Measurements from ENCODE around the gene ZSCAN25. TPM values are rescaled to one million over a fixed set of nuclear protein-coding genes. Genes with fewer than 3 reads are reported as not detected.
A peak's percentile ranks its signal among the peaks of the same experiment; 100 is the strongest.
"Not testable (repeated sequence)": the region's sequence is repeated elsewhere in the genome, so short reads cannot be mapped to it uniquely, and the experiment has no call there.

The ZSCAN25 gene
- total RNA-seq, 1 donor from 2014 or later: 31.2 TPM

DNA sequence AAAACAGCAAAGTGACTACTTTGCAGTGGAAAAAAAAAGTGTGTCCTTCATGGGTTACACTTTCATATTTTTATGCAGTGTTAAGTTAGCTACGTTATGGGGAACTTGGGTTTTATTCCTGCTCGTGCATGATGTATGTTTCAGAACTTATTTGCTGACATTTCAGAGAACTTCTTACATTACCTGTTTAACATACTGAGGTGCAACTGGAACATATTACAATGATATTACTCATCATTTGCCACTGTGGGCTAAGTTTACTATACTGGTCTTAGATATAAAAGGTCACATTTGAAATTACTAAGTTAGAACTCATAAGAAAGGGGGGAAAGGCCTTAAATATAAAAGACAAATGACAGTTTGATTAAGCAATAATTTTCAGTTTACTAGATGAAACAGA is 20.7 kb downstream of the ZSCAN25 start:
- H3K36me3 Mint-ChIP-seq (ENCODE audit: low read depth): peaks cover 67% of the 10 kb centered on the region
- not testable (repeated sequence) for DNase-seq (ENCODE audit: low spot score); H3K27me3 Mint-ChIP-seq (ENCODE audit: low read depth); H3K9me3 Mint-ChIP-seq; H3K4me3 Mint-ChIP-seq (ENCODE audit: low read depth)
- H3K4me1 Mint-ChIP-seq (ENCODE audit: low read depth): peaks cover 33% of the 10 kb centered on the region
- peak overlapping the region; percentile 77 for H3K27ac Mint-ChIP-seq
- intact Hi-C loops (cut with micrococcal nuclease): loop anchor here (1.0 kb wide), 1 partner anchor 14 kb away; no protein-coding TSS in a partner anchor

GRCh38 chr7:99638731-99639130 is 22.0 kb downstream of the ZSCAN25 start:
- Mint-ChIP-seq H3K4me1 (ENCODE audit: low read depth) (peaks cover 38% of the 10 kb centered on the region), H3K36me3 (ENCODE audit: low read depth) (peaks cover 67% of the 10 kb centered on the region), H3K27me3 (ENCODE audit: low read depth) (no peaks in the 10 kb centered on the region), H3K9me3 (no peaks in the 10 kb centered on the region), H3K27ac (no peak overlapping the region), H3K4me3 (ENCODE audit: low read depth) (no peak overlapping the region)
- no peak for DNase-seq (ENCODE audit: low spot score)
- intact Hi-C loops (cut with micrococcal nuclease): no loop called here

- Mint-ChIP-seq H3K4me1 (ENCODE audit: low read depth) (peaks cover 38% of the 10 kb centered on the region), H3K36me3 (ENCODE audit: low read depth) (peaks cover 73% of the 10 kb centered on the region), H3K4me3 (ENCODE audit: low read depth) (no peak overlapping the region), H3K9me3 (peaks cover 2% of the 10 kb centered on the region), H3K27me3 (ENCODE audit: low read depth) (no peaks in the 10 kb centered on the region), H3K27ac (no peak overlapping the region)
- intact Hi-C loops (cut with micrococcal nuclease): no loop called here
- no peak for DNase-seq (ENCODE audit: low spot score)
Observed at GRCh38 chr7:99639267-99639666, 22.5 kb downstream of the ZSCAN25 start.

DNA sequence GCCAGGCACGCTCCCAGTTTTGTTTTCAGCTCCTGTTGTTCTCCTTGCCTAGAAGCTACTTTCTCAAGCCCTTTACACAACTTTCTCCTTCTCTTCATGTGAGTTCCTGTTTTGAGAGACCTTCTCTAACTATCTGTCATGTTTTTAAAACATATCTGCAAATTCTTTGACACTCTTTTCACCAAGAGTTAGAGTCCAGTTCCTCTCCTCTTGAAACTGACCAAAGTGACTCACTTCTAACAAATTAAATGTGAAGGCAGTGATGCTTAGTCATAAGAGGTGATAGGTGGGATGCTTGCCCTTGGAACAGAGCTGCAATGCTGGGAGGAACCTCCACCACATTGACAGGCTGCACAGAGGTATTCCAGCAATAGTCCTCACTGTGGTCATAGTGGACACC is 25.3 kb downstream of the ZSCAN25 start:
- H3K36me3 Mint-ChIP-seq (ENCODE audit: low read depth): peaks cover 85% of the 10 kb centered on the region
- intact Hi-C loops (cut with micrococcal nuclease): no loop called here
- peaks cover 34% of the 10 kb centered on the region for H3K4me1 Mint-ChIP-seq (ENCODE audit: low read depth)
- H3K9me3 Mint-ChIP-seq: peaks cover 17% of the 10 kb centered on the region
- no peak overlapping the region for H3K4me3 Mint-ChIP-seq (ENCODE audit: low read depth)
- H3K27ac Mint-ChIP-seq: peak overlapping the region; percentile 58
- no peak for DNase-seq (ENCODE audit: low spot score)
- no peaks in the 10 kb centered on the region for H3K27me3 Mint-ChIP-seq (ENCODE audit: low read depth)

DNA sequence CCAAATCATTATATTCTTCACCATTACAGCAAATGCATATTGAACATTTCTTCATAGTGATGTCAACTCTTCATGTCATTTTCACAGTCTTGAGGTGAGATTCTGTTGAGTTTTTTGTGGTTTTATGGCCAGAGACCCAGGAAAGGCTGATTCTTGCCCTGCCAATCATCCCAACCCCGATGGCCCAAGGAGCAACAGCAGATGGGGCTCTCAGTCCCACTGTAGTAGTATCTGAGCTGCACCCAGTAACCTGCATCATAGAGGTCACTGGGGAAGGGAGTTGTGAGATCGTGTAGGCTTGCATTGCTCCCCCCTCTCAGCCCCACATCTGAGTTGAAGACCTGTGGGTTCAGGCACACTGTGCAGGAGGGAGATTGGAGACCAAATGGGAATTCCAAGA is 26.7 kb downstream of the ZSCAN25 start:
- peaks cover 27% of the 10 kb centered on the region for H3K4me1 Mint-ChIP-seq (ENCODE audit: low read depth)

DNA sequence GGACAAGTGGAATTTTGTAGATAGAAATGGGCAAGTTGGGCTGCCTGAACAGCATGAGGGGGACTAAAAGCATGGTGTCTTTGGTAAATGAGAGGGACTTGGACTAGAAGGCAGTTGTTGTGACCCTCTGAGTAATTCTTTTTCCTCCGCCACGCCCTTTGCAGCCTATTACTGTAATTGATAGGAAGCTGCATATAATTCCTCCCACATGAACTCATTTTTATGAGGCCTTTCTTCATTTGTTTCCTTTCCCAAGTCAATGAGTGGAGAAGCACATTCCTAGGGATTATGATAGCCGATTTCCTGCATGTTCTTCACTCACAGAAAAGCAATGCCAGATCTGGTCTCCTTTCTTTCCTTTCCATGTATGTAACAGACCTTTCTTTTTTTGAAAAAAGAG is 27.7 kb downstream of the ZSCAN25 start:
- no peaks in the 10 kb centered on the region for H3K27me3 Mint-ChIP-seq (ENCODE audit: low read depth)
- peaks cover 77% of the 10 kb centered on the region for H3K36me3 Mint-ChIP-seq (ENCODE audit: low read depth)
- DNase-seq (ENCODE audit: low spot score): no peak
- H3K4me1 Mint-ChIP-seq (ENCODE audit: low read depth): peaks cover 27% of the 10 kb centered on the region
- H3K9me3 Mint-ChIP-seq: peaks cover 17% of the 10 kb centered on the region
- H3K4me3 Mint-ChIP-seq (ENCODE audit: low read depth): no peak overlapping the region
- intact Hi-C loops (cut with micrococcal nuclease): no loop called here
- H3K27ac Mint-ChIP-seq: no peak overlapping the region

More for the DNA sequence above, 26.7 kb downstream of the ZSCAN25 start:
- intact Hi-C loops (cut with micrococcal nuclease): no loop called here
- Mint-ChIP-seq H3K36me3 (ENCODE audit: low read depth) (peaks cover 84% of the 10 kb centered on the region), H3K4me3 (ENCODE audit: low read depth) (no peak overlapping the region), H3K27me3 (ENCODE audit: low read depth) (no peaks in the 10 kb centered on the region), H3K9me3 (peaks cover 17% of the 10 kb centered on the region), H3K27ac (no peak overlapping the region)
- DNase-seq (ENCODE audit: low spot score): no peak

- H3K36me3 Mint-ChIP-seq (ENCODE audit: low read depth): peaks cover 73% of the 10 kb centered on the region
- intact Hi-C loops (cut with micrococcal nuclease): no loop called here
- DNase-seq (ENCODE audit: low spot score): no peak
Observed at GRCh38 chr7:99645590-99645989, 28.8 kb downstream of the ZSCAN25 start.

GRCh38 chr7:99648843-99649242 is 32.1 kb downstream of the ZSCAN25 start:
- Mint-ChIP-seq H3K9me3 (peaks cover 17% of the 10 kb centered on the region), H3K36me3 (ENCODE audit: low read depth) (peaks cover 60% of the 10 kb centered on the region), H3K27me3 (ENCODE audit: low read depth) (no peaks in the 10 kb centered on the region), H3K4me1 (ENCODE audit: low read depth) (peaks cover 12% of the 10 kb centered on the region), H3K4me3 (ENCODE audit: low read depth) (no peak overlapping the region), H3K27ac (no peak overlapping the region)
- intact Hi-C loops (cut with micrococcal nuclease): no loop called here
- no peak for DNase-seq (ENCODE audit: low spot score)

More at GRCh38 chr7:99645590-99645989, 28.8 kb downstream of the ZSCAN25 start:
- H3K27me3 Mint-ChIP-seq (ENCODE audit: low read depth): no peaks in the 10 kb centered on the region
- H3K9me3 Mint-ChIP-seq: peaks cover 17% of the 10 kb centered on the region
- no peak overlapping the region for H3K4me3 Mint-ChIP-seq (ENCODE audit: low read depth)
- H3K27ac Mint-ChIP-seq: no peak overlapping the region
- peaks cover 22% of the 10 kb centered on the region for H3K4me1 Mint-ChIP-seq (ENCODE audit: low read depth)

- intact Hi-C loops (cut with micrococcal nuclease): no loop called here
- no peak overlapping the region for H3K27ac Mint-ChIP-seq
- DNase-seq (ENCODE audit: low spot score): no peak
- H3K4me3 Mint-ChIP-seq (ENCODE audit: low read depth): no peak overlapping the region
- no peaks in the 10 kb centered on the region for H3K27me3 Mint-ChIP-seq (ENCODE audit: low read depth)
- peaks cover 10% of the 10 kb centered on the region for H3K4me1 Mint-ChIP-seq (ENCODE audit: low read depth)
- H3K36me3 Mint-ChIP-seq (ENCODE audit: low read depth): peaks cover 54% of the 10 kb centered on the region
- no peaks in the 10 kb centered on the region for H3K9me3 Mint-ChIP-seq
Observed at GRCh38 chr7:99651290-99651689, 34.5 kb downstream of the ZSCAN25 start.

DNA sequence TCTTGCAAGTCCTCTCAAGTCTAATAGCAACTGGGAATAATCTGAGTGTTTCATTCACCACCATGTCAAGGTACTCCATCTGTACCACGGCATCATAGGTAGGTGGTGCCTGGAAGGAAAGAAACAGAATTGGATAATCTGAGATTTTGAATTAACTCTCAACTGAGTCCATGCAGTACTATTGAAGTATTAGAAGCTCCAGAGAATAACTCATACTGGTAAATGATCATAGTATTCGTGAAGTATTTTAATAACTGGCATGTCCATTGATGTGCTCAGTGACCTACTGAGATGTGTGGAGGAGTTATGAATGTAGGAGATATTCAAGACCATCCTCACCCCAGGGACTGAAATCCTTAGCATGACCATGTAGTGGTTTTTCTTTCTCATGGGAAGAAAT is 35.9 kb downstream of the ZSCAN25 start:
- Mint-ChIP-seq H3K4me3 (ENCODE audit: low read depth) (no peak overlapping the region), H3K27ac (no peak overlapping the region), H3K9me3 (peaks cover 7% of the 10 kb centered on the region), H3K27me3 (ENCODE audit: low read depth) (no peaks in the 10 kb centered on the region), H3K36me3 (ENCODE audit: low read depth) (peaks cover 49% of the 10 kb centered on the region), H3K4me1 (ENCODE audit: low read depth) (peaks cover 10% of the 10 kb centered on the region)
- no peak for DNase-seq (ENCODE audit: low spot score)
- intact Hi-C loops (cut with micrococcal nuclease): no loop called here

- H3K27ac Mint-ChIP-seq; H3K27me3 Mint-ChIP-seq (ENCODE audit: low read depth); H3K4me1 Mint-ChIP-seq (ENCODE audit: low read depth); DNase-seq (ENCODE audit: low spot score); H3K4me3 Mint-ChIP-seq (ENCODE audit: low read depth); intact Hi-C loops (cut with micrococcal nuclease); H3K9me3 Mint-ChIP-seq: not testable (repeated sequence)
- peaks cover 50% of the 10 kb centered on the region for H3K36me3 Mint-ChIP-seq (ENCODE audit: low read depth)
Observed at GRCh38 chr7:99653269-99653668, 36.5 kb downstream of the ZSCAN25 start.

DNA sequence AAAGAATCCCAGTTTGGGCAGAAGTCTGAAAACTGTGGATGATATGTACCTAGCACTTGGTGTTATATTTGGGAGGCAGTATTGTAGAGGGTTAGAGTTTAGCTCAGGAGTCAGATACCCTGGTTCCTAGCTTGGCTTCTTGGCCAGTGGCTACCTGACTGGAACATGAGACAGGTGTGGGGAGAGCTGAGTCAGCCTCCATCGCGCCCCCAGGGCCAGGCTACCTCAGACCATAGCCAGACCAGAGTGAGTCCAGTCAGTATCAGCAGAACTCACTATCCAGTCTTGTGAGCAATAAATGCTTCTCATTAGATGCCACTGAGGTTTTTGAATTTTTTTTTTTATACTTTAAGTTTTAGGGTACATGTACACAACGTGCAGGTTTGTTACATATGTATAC is 37.0 kb downstream of the ZSCAN25 start:
- H3K4me1 Mint-ChIP-seq (ENCODE audit: low read depth): peaks cover 8% of the 10 kb centered on the region
- DNase-seq (ENCODE audit: low spot score): no peak
- H3K36me3 Mint-ChIP-seq (ENCODE audit: low read depth): peaks cover 53% of the 10 kb centered on the region
- no peak overlapping the region for H3K27ac Mint-ChIP-seq
- H3K4me3 Mint-ChIP-seq (ENCODE audit: low read depth): no peak overlapping the region
- intact Hi-C loops (cut with micrococcal nuclease): no loop called here
- peaks cover 9% of the 10 kb centered on the region for H3K9me3 Mint-ChIP-seq
- no peaks in the 10 kb centered on the region for H3K27me3 Mint-ChIP-seq (ENCODE audit: low read depth)

GRCh38 chr7:99654626-99655025 is 37.9 kb downstream of the ZSCAN25 start:
- intact Hi-C loops (cut with micrococcal nuclease); DNase-seq (ENCODE audit: low spot score); H3K9me3 Mint-ChIP-seq; H3K4me1 Mint-ChIP-seq (ENCODE audit: low read depth); H3K4me3 Mint-ChIP-seq (ENCODE audit: low read depth); H3K27me3 Mint-ChIP-seq (ENCODE audit: low read depth); H3K27ac Mint-ChIP-seq: not testable (repeated sequence)
- peaks cover 57% of the 10 kb centered on the region for H3K36me3 Mint-ChIP-seq (ENCODE audit: low read depth)

- H3K4me3 Mint-ChIP-seq (ENCODE audit: low read depth); H3K9me3 Mint-ChIP-seq; H3K27me3 Mint-ChIP-seq (ENCODE audit: low read depth); DNase-seq (ENCODE audit: low spot score); intact Hi-C loops (cut with micrococcal nuclease); H3K27ac Mint-ChIP-seq; H3K4me1 Mint-ChIP-seq (ENCODE audit: low read depth): not testable (repeated sequence)
- peaks cover 63% of the 10 kb centered on the region for H3K36me3 Mint-ChIP-seq (ENCODE audit: low read depth)
Observed at GRCh38 chr7:99657879-99658278, 41.1 kb downstream of the ZSCAN25 start.
